ENCODE data around the gene SCNN1G.

The SCNN1G gene

GRCh38 chr16:23206986-23207385 is 24.4 kb downstream of the SCNN1G start:
- peak overlapping the region; percentile 66 for H3K27ac ChIP-seq
- no peak for TF ChIP-seq CTCF (conservative IDR thresholded peaks at IDR 0.05)

- peak overlapping the region; percentile 66 for H3K27ac ChIP-seq
- no peak for TF ChIP-seq CTCF (conservative IDR thresholded peaks at IDR 0.05)
Observed at GRCh38 chr16:23207485-23207884, 24.9 kb downstream of the SCNN1G start.

DNA sequence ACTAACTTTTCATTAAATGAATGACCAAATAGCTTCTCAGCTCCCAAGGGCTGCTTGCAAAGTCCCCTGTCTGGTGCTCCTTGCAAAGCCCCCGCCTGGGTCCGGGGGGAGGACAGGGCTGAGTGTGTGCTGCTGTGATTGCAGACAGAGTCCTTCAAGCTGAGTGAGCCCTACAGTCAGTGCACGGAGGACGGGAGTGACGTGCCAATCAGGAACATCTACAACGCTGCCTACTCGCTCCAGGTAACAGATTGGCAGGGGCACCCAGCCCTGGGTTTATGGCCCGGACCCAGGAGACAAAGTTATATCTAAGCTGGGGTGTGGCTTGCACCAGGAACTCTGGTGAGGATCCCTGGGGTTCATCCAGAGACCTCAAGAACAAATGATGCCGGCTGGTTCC is 27.1 kb downstream of the SCNN1G start:
- H3K27ac ChIP-seq: no peak overlapping the region
- TF ChIP-seq CTCF (conservative IDR thresholded peaks at IDR 0.05): no peak

DNA sequence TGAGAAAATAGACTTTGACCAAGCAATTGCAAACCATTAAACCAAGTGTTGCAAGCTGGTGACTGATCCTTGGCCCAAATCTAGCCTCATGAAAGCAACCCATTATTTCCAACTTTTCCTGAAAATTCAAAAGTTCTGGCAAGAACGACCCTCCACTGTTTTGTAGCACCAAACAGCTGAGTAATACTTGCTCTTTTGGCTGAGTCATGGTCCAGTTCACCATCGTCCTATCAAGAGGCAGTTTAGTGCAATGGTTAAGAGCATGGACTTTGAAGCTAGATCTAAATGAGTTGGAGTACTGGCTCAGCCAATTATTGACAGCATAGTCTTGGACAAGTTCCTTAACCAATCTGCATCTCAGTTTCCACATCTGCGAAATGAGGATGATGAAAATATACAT is 31.3 kb downstream of the SCNN1G start:
- TF ChIP-seq CTCF (conservative IDR thresholded peaks at IDR 0.05): no peak
- no peak overlapping the region for H3K27ac ChIP-seq

DNA sequence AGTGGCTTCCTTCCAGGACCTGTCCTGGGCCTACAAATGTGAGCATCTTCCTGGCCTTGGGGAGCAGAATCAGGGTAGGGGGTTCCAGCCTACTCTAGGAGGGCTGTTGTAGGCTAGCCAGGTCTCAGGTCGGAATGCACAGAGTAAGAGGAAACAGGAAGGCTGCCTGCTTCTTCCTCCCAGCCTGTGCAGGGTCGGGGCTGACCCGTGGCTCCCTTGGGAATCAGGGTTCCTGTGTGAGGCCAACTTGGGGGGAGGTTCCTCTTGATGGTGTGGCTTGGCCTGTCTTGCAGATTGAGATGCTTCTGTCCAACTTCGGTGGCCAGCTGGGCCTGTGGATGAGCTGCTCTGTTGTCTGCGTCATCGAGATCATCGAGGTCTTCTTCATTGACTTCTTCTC is 32.3 kb downstream of the SCNN1G start:
- no peak overlapping the region for H3K27ac ChIP-seq
- TF ChIP-seq CTCF (conservative IDR thresholded peaks at IDR 0.05): no peak

DNA sequence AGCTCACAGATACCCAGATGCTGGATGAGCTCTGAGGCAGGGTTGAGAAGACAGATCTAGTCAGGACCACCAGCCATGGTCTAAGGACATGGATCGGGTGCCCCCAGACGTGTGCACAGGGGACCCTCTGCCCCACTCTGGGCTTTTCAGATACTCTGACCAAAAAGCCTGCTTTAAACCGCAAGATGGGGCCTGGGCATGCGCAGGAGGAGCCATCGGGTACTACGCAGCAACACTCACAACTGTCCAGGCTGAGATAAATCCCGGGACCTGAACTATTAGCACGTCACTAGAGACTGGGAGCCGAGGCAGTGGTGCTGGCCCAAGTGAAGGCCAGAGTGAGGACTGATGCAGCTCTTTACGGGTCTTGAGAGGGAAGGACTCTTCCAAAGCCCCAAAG is 32.9 kb downstream of the SCNN1G start:
- TF ChIP-seq CTCF (conservative IDR thresholded peaks at IDR 0.05): no peak

GRCh38 chr16:23216658-23217246 is 34.2 kb downstream of the SCNN1G start:
- TF ChIP-seq CTCF (conservative IDR thresholded peaks at IDR 0.05): no peak
- no peak overlapping the region for H3K27ac ChIP-seq

More for the DNA sequence above, 32.9 kb downstream of the SCNN1G start:
- no peak overlapping the region for H3K27ac ChIP-seq
